CD4-positive, alpha-beta T cell (primary cell): ENCODE measurements around the gene POU1F1. TPM values are rescaled to one million over a fixed set of nuclear protein-coding genes. Genes with fewer than 3 reads are reported as not detected.

Experiments used
- ATAC-seq: fragments of 200-7000 bp; cut with Tn5 transposase; one replicate; pipeline ENCODE4 v1.10.0; 2022; ENCODE audit warnings: mild to moderate bottlenecking; ENCODE audit not compliant: poor library complexity
- CTCF ChIA-PET: fragments of 350-600 bp; sonication (Branson Sonifier 250); formaldehyde crosslinking; loops from one replicate; lab custom pipeline; 2021; ENCODE audit warnings: antibody characterized with exemption, inconsistent platforms; lab: Charles Lee
- POLR2A ChIA-PET: fragments of 350-600 bp; sonication (Branson Sonifier 250); formaldehyde crosslinking; loops from one replicate; lab custom pipeline; 2021; ENCODE audit warnings: antibody characterized with exemption, inconsistent platforms; lab: Charles Lee
- DNase-seq, 14 experiments: peaks; one replicate each; pipeline ENCODE4 v3.0.0-alpha.2; 2013 to 2020; ENCODE audit warnings: mixed read lengths in 2 of 14
- H3K27ac ChIP-seq, 2 donors: one replicate each; pipeline versions ENCODE4 v1.5.1 to v1.7.0; 2013; ENCODE audit warnings: low read length in 2 of 2, low read depth in 1 of 2, mild to moderate bottlenecking in 1 of 2
- H3K27me3 ChIP-seq, 2 experiments: 1 replicate in 1 of 2; 2 replicates in 1 of 2; pipeline versions ENCODE4 v1.6.1 to v1.7.0; 2013; ENCODE audit warnings: low read length in 2 of 2, control low read depth in 1 of 2, mild to moderate bottlenecking in 1 of 2, moderate library complexity in 1 of 2; ENCODE audit not compliant: insufficient read depth in 2 of 2, control insufficient read depth in 1 of 2
- H3K36me3 ChIP-seq: one replicate; pipeline ENCODE4 v1.6.1; 2013; ENCODE audit warnings: low read length, control low read depth; ENCODE audit not compliant: insufficient read depth
- H3K4me1 ChIP-seq: one replicate; pipeline ENCODE4 v1.6.1; 2013; ENCODE audit warnings: low read length, control low read depth; ENCODE audit not compliant: insufficient read depth
- H3K4me3 ChIP-seq: one replicate; pipeline ENCODE4 v1.5.1; 2013; ENCODE audit warnings: mild to moderate bottlenecking, low read length, moderate library complexity
- H3K9me3 ChIP-seq, 2 experiments: 1 replicate in 1 of 2; 2 replicates in 1 of 2; pipeline versions ENCODE4 v1.6.1 to v1.7.0; 2013; ENCODE audit warnings: low read length in 2 of 2, mild to moderate bottlenecking in 2 of 2, control low read depth in 1 of 2, moderate library complexity in 1 of 2; ENCODE audit not compliant: control insufficient read depth in 1 of 2, insufficient read depth in 1 of 2
- H3K27ac Mint-ChIP-seq: one replicate; pipeline ENCODE4 v1.8.0; 2020; ENCODE audit warnings: mixed read lengths
- H3K27me3 Mint-ChIP-seq: one replicate; pipeline ENCODE4 v1.8.0; 2021; ENCODE audit warnings: mixed read lengths
- H3K36me3 Mint-ChIP-seq: one replicate; pipeline ENCODE4 v1.8.0; 2021; ENCODE audit warnings: low read depth, mixed read lengths
- H3K4me1 Mint-ChIP-seq: one replicate; pipeline ENCODE4 v1.8.0; 2021; ENCODE audit warnings: low read depth, mixed read lengths
- H3K4me3 Mint-ChIP-seq: one replicate; pipeline ENCODE4 v1.8.0; 2020; ENCODE audit warnings: mild to moderate bottlenecking, mixed read lengths
- H3K9me3 Mint-ChIP-seq: one replicate; pipeline ENCODE4 v1.8.0; 2020; ENCODE audit warnings: mixed read lengths
- CTCF ChIP-seq: fragments of 200-600 bp; IDR thresholded peaks from one replicate; pipeline ENCODE4 v1.8.0; 2022; ENCODE audit warnings: antibody characterized with exemption, mild to moderate bottlenecking
- intact Hi-C, 2 experiments: fragments of 100-400 bp; cut with DNase I in 1 of 2; cut with micrococcal nuclease in 1 of 2; formaldehyde crosslinking; loops; one replicate each; pipeline versions ENCODE4 v1.15.1 to v1.9.0; 2023 to 2025; cut with DNase I, micrococcal nuclease
- total RNA-seq, 174 experiments: library from RNA in 2 of 174; stranded (reverse) in 2 of 174; gene quantifications; one replicate each; pipeline ENCODE4 v1.2.3 and lab custom pipeline; 2021 to 2026

The POU1F1 gene
- total RNA-seq, 2 experiments from 2014 or later = not detected

DNA sequence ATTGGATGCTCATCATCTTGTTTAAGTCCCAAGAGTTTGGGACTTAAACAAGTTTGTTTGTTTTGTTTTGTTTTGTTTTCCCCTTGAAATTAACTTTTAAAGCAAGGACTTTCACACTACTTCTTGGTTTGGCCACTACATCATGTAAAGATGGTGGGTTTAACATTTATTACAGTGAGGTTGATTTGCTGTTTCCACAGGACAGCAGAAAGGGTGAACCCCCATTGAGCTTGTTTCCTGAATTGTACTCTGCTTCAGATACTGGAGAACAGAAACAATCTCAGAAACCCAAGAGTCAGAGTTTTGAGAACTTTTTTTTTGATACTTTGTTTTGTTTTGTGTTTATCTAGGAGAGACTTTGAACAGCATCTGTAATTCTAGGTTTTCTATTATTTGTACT is 6.7 kb downstream of the POU1F1 start:
- ChIA-PET CTCF (no interaction called here), POLR2A (no interaction called here)
- intact Hi-C loops = no loop called here
- Histone ChIP-seq H3K27me3 (no peaks in the 10 kb centered on the region), H3K27ac (no peak overlapping the region), H3K4me3 (no peak overlapping the region), H3K36me3 (no peaks in the 10 kb centered on the region), H3K4me1 (peaks cover 9% of the 10 kb centered on the region), H3K9me3 (no peaks in the 10 kb centered on the region)
- no peak for TF ChIP-seq CTCF
- no peaks in the 10 kb centered on the region for H3K9me3 Mint-ChIP-seq
- DNase-seq = no peak
- no peak overlapping the region for H3K27ac Mint-ChIP-seq
- ATAC-seq = no peak
- H3K36me3 Mint-ChIP-seq = no peaks in the 10 kb centered on the region
- no peak overlapping the region for H3K4me3 Mint-ChIP-seq
- H3K27me3 Mint-ChIP-seq = peaks cover 10% of the 10 kb centered on the region
- H3K4me1 Mint-ChIP-seq = peaks cover 20% of the 10 kb centered on the region

DNA sequence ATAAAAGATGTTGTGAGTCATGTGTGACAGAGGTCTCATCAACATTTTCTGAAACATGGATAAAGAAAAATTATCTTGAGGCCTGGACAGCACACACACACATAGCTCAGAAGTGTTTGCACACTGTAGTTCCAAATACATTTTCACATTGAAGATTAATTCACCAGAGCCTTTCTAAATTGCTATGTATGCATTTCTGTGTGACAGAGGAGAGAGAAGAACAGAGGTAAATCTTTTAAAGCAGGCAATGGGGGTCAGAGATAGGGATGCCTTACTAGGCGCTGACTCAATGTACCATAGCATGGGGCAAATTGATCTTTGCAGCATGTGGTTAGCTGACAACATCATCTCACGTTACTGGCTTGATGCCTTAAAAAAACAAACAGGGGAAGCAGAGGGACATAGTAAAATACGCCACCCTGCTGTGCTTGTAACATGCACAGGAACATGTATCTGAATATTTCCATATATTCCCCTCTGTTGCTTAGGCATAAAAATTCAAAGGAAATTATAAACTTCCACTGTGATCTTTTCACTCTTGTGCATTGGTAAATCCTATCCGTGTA is 7.7 kb downstream of the POU1F1 start:
- DNase-seq (no peak), ATAC-seq (no peak)
- ChIA-PET CTCF (no interaction called here), POLR2A (no interaction called here)
- no peak overlapping the region for H3K27ac ChIP-seq
- peaks cover 20% of the 10 kb centered on the region for H3K4me1 Mint-ChIP-seq
- H3K9me3 ChIP-seq = no peaks in the 10 kb centered on the region
- H3K4me1 ChIP-seq = peaks cover 9% of the 10 kb centered on the region
- H3K9me3 Mint-ChIP-seq = no peaks in the 10 kb centered on the region
- peaks cover 6% of the 10 kb centered on the region for H3K27me3 Mint-ChIP-seq
- no peaks in the 10 kb centered on the region for H3K36me3 ChIP-seq
- no peak for TF ChIP-seq CTCF
- H3K27ac Mint-ChIP-seq = no peak overlapping the region
- H3K4me3 ChIP-seq = no peak overlapping the region
- H3K36me3 Mint-ChIP-seq = no peaks in the 10 kb centered on the region
- intact Hi-C loops = no loop called here
- no peaks in the 10 kb centered on the region for H3K27me3 ChIP-seq
- no peak overlapping the region for H3K4me3 Mint-ChIP-seq

DNA sequence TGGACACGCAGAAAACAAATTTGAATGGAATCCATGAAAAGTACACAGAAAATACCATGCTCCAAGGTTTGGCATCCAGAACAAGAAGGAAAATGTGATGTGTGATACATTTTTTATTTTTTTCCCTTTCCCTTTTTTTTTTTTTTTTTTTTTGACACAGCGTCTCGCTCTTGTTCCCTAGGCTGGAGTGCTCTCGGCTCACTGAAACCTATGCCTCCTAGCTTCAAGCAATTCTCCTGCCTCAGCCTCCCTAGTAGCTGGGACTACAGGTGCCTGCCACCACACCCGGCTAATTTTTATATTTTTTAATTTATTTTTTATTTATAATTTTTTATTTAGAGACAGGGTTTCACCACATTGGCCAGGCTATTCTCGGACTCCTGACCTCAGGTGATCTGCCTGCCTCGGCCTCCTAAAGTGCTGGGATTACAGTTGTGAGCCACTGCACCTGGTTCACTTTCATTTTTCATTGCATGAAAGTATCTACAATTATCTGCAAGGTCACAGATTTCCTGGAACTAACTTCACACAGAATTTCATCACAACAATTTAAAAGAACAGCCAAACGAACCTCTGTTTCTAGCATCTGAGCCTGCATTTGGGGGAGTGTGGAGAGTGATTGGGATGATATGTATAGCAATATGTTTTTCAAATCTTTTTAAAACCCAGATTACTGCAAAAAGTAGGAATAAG is 8.3 kb downstream of the POU1F1 start:
- ATAC-seq = no peak
- Mint-ChIP-seq H3K4me3 (no peak overlapping the region), H3K27ac (no peak overlapping the region), H3K9me3 (no peaks in the 10 kb centered on the region), H3K27me3 (peaks cover under 1% of the 10 kb centered on the region), H3K4me1 (peaks cover 20% of the 10 kb centered on the region), H3K36me3 (no peaks in the 10 kb centered on the region)
- Histone ChIP-seq H3K4me3 (no peak overlapping the region), H3K9me3 (no peaks in the 10 kb centered on the region), H3K4me1 (peaks cover 9% of the 10 kb centered on the region), H3K27me3 (no peaks in the 10 kb centered on the region), H3K27ac (no peak overlapping the region), H3K36me3 (no peaks in the 10 kb centered on the region)
- no peak for TF ChIP-seq CTCF
- intact Hi-C loops = no loop called here
- DNase-seq = no peak
- ChIA-PET POLR2A (no interaction called here), CTCF (interaction anchor here (0.7 kb wide), 1 partner anchor 800 kb away, joined by 3 read pairs; no protein-coding TSS in a partner anchor)
